ENCODE results near the gene EMP2.

Gene EMP2

GRCh38 chr16:10565167-10565566 is 15.2 kb downstream of the EMP2 start:
- ATAC-seq: no peak
- TF ChIP-seq TCF4 (CRISPR knock-in tag; IDR thresholded peaks at IDR 0.05; ENCODE audit: borderline replicate concordance): no peak
- no peak for TF ChIP-seq ISL1 (CRISPR knock-in tag; IDR thresholded peaks at IDR 0.05)
- TF ChIP-seq BACH2 (CRISPR knock-in tag; IDR thresholded peaks at IDR 0.05; ENCODE audit: borderline replicate concordance): no peak
- TF ChIP-seq ARNTL (CRISPR knock-in tag; IDR thresholded peaks at IDR 0.05; ENCODE audit: borderline replicate concordance, low read depth): no peak
- no peak for TF ChIP-seq PPARA (CRISPR knock-in tag; IDR thresholded peaks at IDR 0.05; ENCODE audit: borderline replicate concordance)
- no peak for TF ChIP-seq POU6F1 (CRISPR knock-in tag; IDR thresholded peaks at IDR 0.05; ENCODE audit: borderline replicate concordance, low read depth)
- no peak for TF ChIP-seq CSDC2 (CRISPR knock-in tag; IDR thresholded peaks at IDR 0.05)
- no peak for TF ChIP-seq ZFP30 (CRISPR knock-in tag; IDR thresholded peaks at IDR 0.05)
- TF ChIP-seq GLIS3 (CRISPR knock-in tag; IDR thresholded peaks at IDR 0.05): no peak
- no peak for TF ChIP-seq RARB (CRISPR knock-in tag; IDR thresholded peaks at IDR 0.05)
- no peak for TF ChIP-seq TSHZ2 (CRISPR knock-in tag; IDR thresholded peaks at IDR 0.05)
- TF ChIP-seq SNAI2 (CRISPR knock-in tag; IDR thresholded peaks at IDR 0.05): no peak
- TF ChIP-seq PATZ1 (CRISPR knock-in tag; IDR thresholded peaks at IDR 0.05; ENCODE audit: borderline replicate concordance): no peak
- no peak for TF ChIP-seq CREB5 (CRISPR knock-in tag; IDR thresholded peaks at IDR 0.05; ENCODE audit: low read depth)
- TF ChIP-seq CSRNP3 (CRISPR knock-in tag; IDR thresholded peaks at IDR 0.05): no peak
- TF ChIP-seq ESRRG (CRISPR knock-in tag; IDR thresholded peaks at IDR 0.05): no peak
- TF ChIP-seq ZC3H10 (CRISPR knock-in tag; IDR thresholded peaks at IDR 0.05): no peak
- no peak for TF ChIP-seq ZNF70 (CRISPR knock-in tag; IDR thresholded peaks at IDR 0.05)

- TF ChIP-seq SNAI2 (CRISPR knock-in tag; IDR thresholded peaks at IDR 0.05) (no peak), PPARA (CRISPR knock-in tag; IDR thresholded peaks at IDR 0.05; ENCODE audit: borderline replicate concordance) (no peak), ZFP30 (CRISPR knock-in tag; IDR thresholded peaks at IDR 0.05) (no peak), RARB (CRISPR knock-in tag; IDR thresholded peaks at IDR 0.05) (no peak), TCF4 (CRISPR knock-in tag; IDR thresholded peaks at IDR 0.05; ENCODE audit: borderline replicate concordance) (no peak), ARNTL (CRISPR knock-in tag; IDR thresholded peaks at IDR 0.05; ENCODE audit: borderline replicate concordance, low read depth) (no peak), ZNF8 (CRISPR knock-in tag; IDR thresholded peaks at IDR 0.05) (no peak), POU6F1 (CRISPR knock-in tag; IDR thresholded peaks at IDR 0.05; ENCODE audit: borderline replicate concordance, low read depth) (no peak), CSRNP3 (CRISPR knock-in tag; IDR thresholded peaks at IDR 0.05) (no peak), ISL1 (CRISPR knock-in tag; IDR thresholded peaks at IDR 0.05) (no peak), OSR1 (CRISPR knock-in tag; IDR thresholded peaks at IDR 0.05) (no peak), ZNF70 (CRISPR knock-in tag; IDR thresholded peaks at IDR 0.05) (no peak), ZC3H10 (CRISPR knock-in tag; IDR thresholded peaks at IDR 0.05) (no peak), TOX (CRISPR knock-in tag; IDR thresholded peaks at IDR 0.05; ENCODE audit: borderline replicate concordance) (no peak), PATZ1 (CRISPR knock-in tag; IDR thresholded peaks at IDR 0.05; ENCODE audit: borderline replicate concordance) (no peak)
- ATAC-seq: no peak
Observed at GRCh38 chr16:10564591-10564990, 15.8 kb downstream of the EMP2 start.

All from SK-N-SH treated with all-trans-retinoic acid at 6 μM for 48 hours (cell line).